ENCODE measurements around the gene PRPF40B. TPM values are rescaled to one million over a fixed set of nuclear protein-coding genes. Genes with fewer than 3 reads are reported as not detected.

The PRPF40B gene
- total RNA-seq, 2 donors from 2014 or later: 6.3 to 9.3 TPM

GRCh38 chr12:49633703-49634345, 10.5 kb downstream of the PRPF40B start:
- intact Hi-C loops (cut with DNase I): no loop called here
- H3K4me1 ChIP-seq: no peaks in the 10 kb centered on the region
- no peak overlapping the region for H3K27ac ChIP-seq
- no peaks in the 10 kb centered on the region for H3K27me3 ChIP-seq
- peaks cover 0 to 3% of the 10 kb centered on the region in 2 donors for H3K36me3 ChIP-seq (replicated peaks in 1 of 2; ENCODE audit: insufficient read depth in 1 of 2, low read depth in 2 of 2)
- no peak for DNase-seq
- TF ChIP-seq, protein P1, sequence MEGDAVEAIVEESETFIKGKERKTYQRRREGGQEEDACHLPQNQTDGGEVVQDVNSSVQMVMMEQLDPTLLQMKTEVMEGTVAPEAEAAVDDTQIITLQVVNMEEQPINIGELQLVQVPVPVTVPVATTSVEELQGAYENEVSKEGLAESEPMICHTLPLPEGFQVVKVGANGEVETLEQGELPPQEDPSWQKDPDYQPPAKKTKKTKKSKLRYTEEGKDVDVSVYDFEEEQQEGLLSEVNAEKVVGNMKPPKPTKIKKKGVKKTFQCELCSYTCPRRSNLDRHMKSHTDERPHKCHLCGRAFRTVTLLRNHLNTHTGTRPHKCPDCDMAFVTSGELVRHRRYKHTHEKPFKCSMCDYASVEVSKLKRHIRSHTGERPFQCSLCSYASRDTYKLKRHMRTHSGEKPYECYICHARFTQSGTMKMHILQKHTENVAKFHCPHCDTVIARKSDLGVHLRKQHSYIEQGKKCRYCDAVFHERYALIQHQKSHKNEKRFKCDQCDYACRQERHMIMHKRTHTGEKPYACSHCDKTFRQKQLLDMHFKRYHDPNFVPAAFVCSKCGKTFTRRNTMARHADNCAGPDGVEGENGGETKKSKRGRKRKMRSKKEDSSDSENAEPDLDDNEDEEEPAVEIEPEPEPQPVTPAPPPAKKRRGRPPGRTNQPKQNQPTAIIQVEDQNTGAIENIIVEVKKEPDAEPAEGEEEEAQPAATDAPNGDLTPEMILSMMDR (IDR thresholded peaks at IDR 0.05): no peak
- TF ChIP-seq POLR2A (IDR thresholded peaks at IDR 0.05): no peak
- H3K4me3 ChIP-seq: no peak overlapping the region
- H3K9me3 ChIP-seq: no peaks in the 10 kb centered on the region
- 78 to 90% methylated on average over 1 to 2 of the region's 2 CpGs for WGBS, 2 donors
- ATAC-seq: no peak

GRCh38 chr12:49635036-49635435, 11.7 kb downstream of the PRPF40B start:
- ATAC-seq (no peak), DNase-seq (no peak)
- Histone ChIP-seq H3K27ac (no peak overlapping the region), H3K9me3 (no peaks in the 10 kb centered on the region), H3K27me3 (no peaks in the 10 kb centered on the region), H3K36me3 (replicated peaks in 1 of 2; ENCODE audit: insufficient read depth in 1 of 2, low read depth in 2 of 2) (peaks cover 0 to 3% of the 10 kb centered on the region in 2 donors), H3K4me3 (no peak overlapping the region), H3K4me1 (no peaks in the 10 kb centered on the region)
- intact Hi-C loops (cut with DNase I): no loop called here
- TF ChIP-seq POLR2A (IDR thresholded peaks at IDR 0.05): no peak
- TF ChIP-seq, protein P1 (IDR thresholded peaks at IDR 0.05): no peak
- 83 to 100% methylated on average over 2 to 9 of the region's 9 CpGs for WGBS, 2 donors

GRCh38 chr12:49635656-49636055, 12.3 kb downstream of the PRPF40B start:
- H3K9me3 ChIP-seq: no peaks in the 10 kb centered on the region
- no peak for DNase-seq
- TF ChIP-seq, protein P1 (IDR thresholded peaks at IDR 0.05): no peak
- TF ChIP-seq POLR2A (IDR thresholded peaks at IDR 0.05): no peak
- H3K27ac ChIP-seq: no peak overlapping the region
- no peak overlapping the region for H3K4me3 ChIP-seq
- H3K27me3 ChIP-seq: no peaks in the 10 kb centered on the region
- no peaks in the 10 kb centered on the region for H3K4me1 ChIP-seq
- intact Hi-C loops (cut with DNase I): no loop called here
- H3K36me3 ChIP-seq (replicated peaks in 1 of 2; ENCODE audit: insufficient read depth in 1 of 2, low read depth in 2 of 2): peaks cover 0 to 3% of the 10 kb centered on the region in 2 donors
- 89 to 93% methylated on average over 4 of the region's 4 CpGs for WGBS, 2 donors
- ATAC-seq: no peak

GRCh38 chr12:49636574-49636973, 13.2 kb downstream of the PRPF40B start:
- Histone ChIP-seq H3K4me1 (no peaks in the 10 kb centered on the region), H3K9me3 (no peaks in the 10 kb centered on the region), H3K27ac (no peak overlapping the region), H3K4me3 (no peak overlapping the region), H3K27me3 (no peaks in the 10 kb centered on the region), H3K36me3 (replicated peaks in 1 of 2; ENCODE audit: insufficient read depth in 1 of 2, low read depth in 2 of 2) (peaks cover 0 to 3% of the 10 kb centered on the region in 2 donors)
- DNase-seq (no peak), ATAC-seq (peak; percentile 4)
- WGBS, 2 donors: 91 to 93% methylated on average over 13 of the region's 13 CpGs
- intact Hi-C loops (cut with DNase I): no loop called here
- TF ChIP-seq, protein P1 (IDR thresholded peaks at IDR 0.05): no peak

All from body of pancreas (tissue), 4 donors.